ENCODE results near the gene IP6K2. TPM values are rescaled to one million over a fixed set of nuclear protein-coding genes. Genes with fewer than 3 reads are reported as not detected.

Gene IP6K2
- total and polyA plus RNA-seq, 2 experiments from 2014 or later: 97.0 to 97.4 TPM

- TF ChIP-seq ZNF462 (CRISPR knock-in tag; IDR thresholded peaks at IDR 0.05) (no peak), ETS1 (IDR thresholded peaks at IDR 0.05) (no peak), CTCF (conservative IDR thresholded peaks at IDR 0.05; ENCODE audit: low read depth in 2 of 2) (no peak), JUNB (IDR thresholded peaks at IDR 0.05; ENCODE audit: unreplicated experiment) (no peak)
Measured at GRCh38 chr3:48759071-48759470, 42.0 kb upstream of the IP6K2 start (continued).

GRCh38 chr3:48756640-48757039 is 39.6 kb upstream of the IP6K2 start:
- no peaks in the 10 kb centered on the region for H4K20me1 ChIP-seq (replicated peaks; ENCODE audit: insufficient read depth)
- no peak overlapping the region for H3K4me3 Mint-ChIP-seq
- H3K27me3 ChIP-seq (ENCODE audit: insufficient read depth): no peaks in the 10 kb centered on the region
- no peaks in the 10 kb centered on the region for H3K79me2 ChIP-seq (replicated peaks; ENCODE audit: insufficient read depth)
- no peaks in the 10 kb centered on the region for H3K9me2 ChIP-seq (ENCODE audit: insufficient read depth)
- ATAC-seq (no peak), DNase-seq (ENCODE audit: low spot score) (no peak)
- H3K9me3 Mint-ChIP-seq: no peaks in the 10 kb centered on the region
- no peaks in the 10 kb centered on the region for H3F3A ChIP-seq (replicated peaks; ENCODE audit: low read depth)
- no peaks in the 10 kb centered on the region for H3K4me1 ChIP-seq (ENCODE audit: insufficient read depth)
- no peaks in the 10 kb centered on the region for H3K27me3 Mint-ChIP-seq (ENCODE audit: insufficient read depth, low read depth, poor library complexity)
- no peak overlapping the region for H2AFZ ChIP-seq
- no peaks in the 10 kb centered on the region for H3K4me1 Mint-ChIP-seq
- no peak overlapping the region for H3K27ac Mint-ChIP-seq
- no peak overlapping the region for H3K4me2 ChIP-seq
- no peaks in the 10 kb centered on the region for H3K36me3 ChIP-seq (ENCODE audit: insufficient read depth)
- H3K4me3 ChIP-seq: no peak overlapping the region
- H3K27ac ChIP-seq (ENCODE audit: low read depth): no peak overlapping the region
- H3K36me3 Mint-ChIP-seq (ENCODE audit: low read depth): no peaks in the 10 kb centered on the region
- TF ChIP-seq REST (IDR thresholded peaks at IDR 0.05; ENCODE audit: unreplicated experiment): no peak

Measured in GM23338 (cell line).